ENCODE measurements around the gene FLNB. TPM values are rescaled to one million over a fixed set of nuclear protein-coding genes. Genes with fewer than 3 reads are reported as not detected.

FLNB gene
- total and polyA plus RNA-seq, 10 of the 15 experiments (the other 5 are each of a cell fraction or from before 2014, with no cell fraction given), result 13.6 to 51.8 (median 26.4) TPM

GRCh38 chr3:58218904-58219303, 210.7 kb downstream of the FLNB start (continued):
- TF ChIP-seq DPF2 (IDR thresholded peaks at IDR 0.05) (peak; percentile 41; the same call in 1 of the 2 replicates), PAX5 (IDR thresholded peaks at IDR 0.05; ENCODE audit: borderline replicate concordance, low read depth, low read length) (peak; percentile 70; the same call in 1 of the 2 replicates), NRF1 (conservative IDR thresholded peaks at IDR 0.05; ENCODE audit: low read depth, low read length) (no peak), NFIC (IDR thresholded peaks at IDR 0.05; ENCODE audit: low read depth, low read length) (peak; percentile 87), RELB (IDR thresholded peaks at IDR 0.05; ENCODE audit: low read depth) (0 out of 2 replicates have a peak, but pooled peaks have one; percentile 25), IRF5 (IDR thresholded peaks at IDR 0.05; ENCODE audit: borderline replicate concordance) (no peak), MLLT1 (IDR thresholded peaks at IDR 0.05) (no peak), WRNIP1 (IDR thresholded peaks at IDR 0.05; ENCODE audit: borderline replicate concordance, low read depth, low read length) (no peak), CREM (IDR thresholded peaks at IDR 0.05; ENCODE audit: low read depth) (peak; percentile 26; the same call in 1 of the 2 replicates), E2F4 (IDR thresholded peaks at IDR 0.05; ENCODE audit: low read depth, low read length) (no peak), LARP7 (IDR thresholded peaks at IDR 0.05) (no peak), KAT2A (conservative IDR thresholded peaks at IDR 0.05; ENCODE audit: control insufficient read depth, low read depth, low read length) (no peak), MEF2A (IDR thresholded peaks at IDR 0.05; ENCODE audit: insufficient read depth, low read depth, low read length) (no peak), CBX5 (IDR thresholded peaks at IDR 0.05; ENCODE audit: low read depth) (0 out of 2 replicates have a peak, but pooled peaks have one; percentile 57), SUPT20H (IDR thresholded peaks at IDR 0.05; ENCODE audit: borderline replicate concordance, control insufficient read depth, low read depth, low read length) (no peak), TBL1XR1 (IDR thresholded peaks at IDR 0.05; ENCODE audit: low read depth, low read length) (no peak), KDM1A (IDR thresholded peaks at IDR 0.05; ENCODE audit: borderline replicate concordance) (no peak), ATF2 (IDR thresholded peaks at IDR 0.05; ENCODE audit: low read length) (peak; percentile 81), BRCA1 (IDR thresholded peaks at IDR 0.05; ENCODE audit: low read depth, low read length) (no peak), TCF3 (IDR thresholded peaks at IDR 0.05; ENCODE audit: borderline replicate concordance, insufficient read depth, low read depth, low read length) (0 out of 2 replicates have a peak, but pooled peaks have one; percentile 27), SUZ12 (IDR thresholded peaks at IDR 0.05; ENCODE audit: unreplicated experiment) (no peak), IKZF1 (conservative IDR thresholded peaks at IDR 0.05) (peak; percentile 37; the same call in 1 of the 2 replicates), MTA2 (IDR thresholded peaks at IDR 0.05; ENCODE audit: low read depth) (peak; percentile 55; the same call in 1 of the 2 replicates), SIX5 (IDR thresholded peaks at IDR 0.05; ENCODE audit: low read depth, low read length, severe bottlenecking) (no peak), FOXM1 (IDR thresholded peaks at IDR 0.05; ENCODE audit: low read depth, low read length) (peak; percentile 87), RAD51 (IDR thresholded peaks at IDR 0.05) (no peak)

Data from GM12878 (cell line).